ENCODE measurements around the gene C1QL2. TPM values are rescaled to one million over a fixed set of nuclear protein-coding genes. Genes with fewer than 3 reads are reported as not detected.

C1QL2 gene
- total RNA-seq, 1 donor from 2014 or later: not detected

GRCh38 chr2:119160361-119160990 is 1.9 kb upstream of the C1QL2 start:
- Histone ChIP-seq H3K9me3 (replicated peaks) (no peaks in the 10 kb centered on the region), H3K4me1 (peaks cover 21% of the 10 kb centered on the region), H3K27ac (replicated peaks) (no peak overlapping the region), H3K36me3 (no peaks in the 10 kb centered on the region), H3K4me3 (no peak overlapping the region), H3K27me3 (ENCODE audit: low read depth) (peaks cover 96% of the 10 kb centered on the region)
- intact Hi-C loops (cut with micrococcal nuclease): no loop called here
- DNase-seq: no peak
- TF ChIP-seq, protein P1, sequence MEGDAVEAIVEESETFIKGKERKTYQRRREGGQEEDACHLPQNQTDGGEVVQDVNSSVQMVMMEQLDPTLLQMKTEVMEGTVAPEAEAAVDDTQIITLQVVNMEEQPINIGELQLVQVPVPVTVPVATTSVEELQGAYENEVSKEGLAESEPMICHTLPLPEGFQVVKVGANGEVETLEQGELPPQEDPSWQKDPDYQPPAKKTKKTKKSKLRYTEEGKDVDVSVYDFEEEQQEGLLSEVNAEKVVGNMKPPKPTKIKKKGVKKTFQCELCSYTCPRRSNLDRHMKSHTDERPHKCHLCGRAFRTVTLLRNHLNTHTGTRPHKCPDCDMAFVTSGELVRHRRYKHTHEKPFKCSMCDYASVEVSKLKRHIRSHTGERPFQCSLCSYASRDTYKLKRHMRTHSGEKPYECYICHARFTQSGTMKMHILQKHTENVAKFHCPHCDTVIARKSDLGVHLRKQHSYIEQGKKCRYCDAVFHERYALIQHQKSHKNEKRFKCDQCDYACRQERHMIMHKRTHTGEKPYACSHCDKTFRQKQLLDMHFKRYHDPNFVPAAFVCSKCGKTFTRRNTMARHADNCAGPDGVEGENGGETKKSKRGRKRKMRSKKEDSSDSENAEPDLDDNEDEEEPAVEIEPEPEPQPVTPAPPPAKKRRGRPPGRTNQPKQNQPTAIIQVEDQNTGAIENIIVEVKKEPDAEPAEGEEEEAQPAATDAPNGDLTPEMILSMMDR (IDR thresholded peaks at IDR 0.05; ENCODE audit: borderline replicate concordance): no peak

GRCh38 chr2:119157850-119158511 is 570 bp downstream of the C1QL2 start:
- intact Hi-C loops (cut with micrococcal nuclease): no loop called here
- Histone ChIP-seq H3K27ac (replicated peaks) (no peak overlapping the region), H3K9me3 (replicated peaks) (no peaks in the 10 kb centered on the region), H3K36me3 (no peaks in the 10 kb centered on the region), H3K4me3 (peak overlapping the region; percentile 37), H3K27me3 (ENCODE audit: low read depth) (peaks cover 99% of the 10 kb centered on the region), H3K4me1 (peaks cover 21% of the 10 kb centered on the region)
- no peak for DNase-seq
- TF ChIP-seq, protein P1 (IDR thresholded peaks at IDR 0.05; ENCODE audit: borderline replicate concordance): no peak

GRCh38 chr2:119156891-119157773 is 1.4 kb downstream of the C1QL2 start:
- H3K27ac ChIP-seq (replicated peaks): no peak overlapping the region
- H3K4me1 ChIP-seq: peaks cover 21% of the 10 kb centered on the region
- no peaks in the 10 kb centered on the region for H3K9me3 ChIP-seq (replicated peaks)
- intact Hi-C loops (cut with micrococcal nuclease): no loop called here
- H3K27me3 ChIP-seq (ENCODE audit: low read depth): peaks cover 99% of the 10 kb centered on the region
- TF ChIP-seq, protein P1 (IDR thresholded peaks at IDR 0.05; ENCODE audit: borderline replicate concordance): no peak
- no peak for DNase-seq
- H3K36me3 ChIP-seq: no peaks in the 10 kb centered on the region
- no peak overlapping the region for H3K4me3 ChIP-seq

GRCh38 chr2:119156105-119156890 is 2.3 kb downstream of the C1QL2 start:
- H3K27me3 ChIP-seq (ENCODE audit: low read depth): peaks cover 100% of the 10 kb centered on the region
- no peaks in the 10 kb centered on the region for H3K9me3 ChIP-seq (replicated peaks)
- intact Hi-C loops (cut with micrococcal nuclease): no loop called here
- H3K27ac ChIP-seq (replicated peaks): no peak overlapping the region
- TF ChIP-seq, protein P1 (IDR thresholded peaks at IDR 0.05; ENCODE audit: borderline replicate concordance): no peak
- DNase-seq: no peak
- no peak overlapping the region for H3K4me3 ChIP-seq
- peaks cover 21% of the 10 kb centered on the region for H3K4me1 ChIP-seq
- H3K36me3 ChIP-seq: no peaks in the 10 kb centered on the region

- Histone ChIP-seq H3K36me3 (no peaks in the 10 kb centered on the region), H3K27ac (replicated peaks) (no peak overlapping the region), H3K4me3 (no peak overlapping the region), H3K27me3 (ENCODE audit: low read depth) (peaks cover 100% of the 10 kb centered on the region), H3K4me1 (peaks cover 21% of the 10 kb centered on the region), H3K9me3 (replicated peaks) (no peaks in the 10 kb centered on the region)
- intact Hi-C loops (cut with micrococcal nuclease): no loop called here
- TF ChIP-seq, protein P1 (IDR thresholded peaks at IDR 0.05; ENCODE audit: borderline replicate concordance): no peak
- DNase-seq: no peak
These were observed 2.9 kb downstream of the C1QL2 start for GRCh38 chr2:119155633-119156032.

Data from left ventricle myocardium inferior (tissue), 1 donor.